ENCODE results near the gene MMP21. TPM values are rescaled to one million over a fixed set of nuclear protein-coding genes. Genes with fewer than 3 reads are reported as not detected.

Gene MMP21
- total RNA-seq, 1 donor from 2014 or later = 0.35 TPM

DNA sequence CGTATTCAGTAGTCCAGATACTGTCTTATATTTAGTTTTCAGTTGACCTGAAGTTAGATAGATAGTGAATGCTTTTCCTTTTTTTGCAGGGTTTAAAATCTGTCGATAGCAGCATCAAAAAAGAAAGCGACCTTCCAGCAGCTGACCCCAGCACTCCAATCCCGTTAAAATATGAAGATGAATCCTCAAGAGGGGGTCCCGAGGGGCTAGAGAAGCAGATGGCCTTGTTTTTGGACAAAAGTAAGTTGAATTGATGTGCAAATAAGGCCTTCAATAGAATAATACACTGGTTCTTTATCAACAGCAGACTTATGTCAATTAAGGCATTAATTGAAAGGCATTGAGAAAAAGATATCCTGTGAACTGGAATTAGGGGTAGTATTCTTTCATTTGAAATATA is 37.4 kb downstream of the MMP21 start:
- intact Hi-C loops (cut with micrococcal nuclease) = no loop called here
- H3K27me3 Mint-ChIP-seq = no peaks in the 10 kb centered on the region
- peaks cover 92% of the 10 kb centered on the region for H3K36me3 Mint-ChIP-seq (ENCODE audit: low read depth)

DNA sequence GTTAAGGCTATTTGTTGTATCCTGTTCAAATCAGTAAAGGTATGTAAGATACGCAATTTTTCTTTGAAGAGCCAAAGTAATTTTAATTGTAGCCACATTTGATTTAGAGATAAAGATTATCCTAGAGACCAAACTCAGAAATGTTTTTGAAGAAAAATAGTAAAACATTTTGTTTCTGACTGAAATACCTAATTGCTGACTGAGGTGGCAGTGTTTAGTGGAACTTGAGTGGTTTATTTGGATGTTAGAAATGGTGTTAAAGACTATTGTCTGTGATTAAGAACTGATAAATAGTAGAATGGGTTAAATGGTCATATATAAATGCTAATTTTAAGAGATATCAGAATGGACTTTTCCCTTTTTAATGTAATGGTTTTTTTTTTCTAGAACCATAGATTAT is 40.8 kb downstream of the MMP21 start:
- POLR2A ChIA-PET = no interaction called here
- CTCF ChIA-PET = no interaction called here
- ATAC-seq (ENCODE audit: low read depth) (no peak), DNase-seq (no peak)
- H3K4me1 Mint-ChIP-seq = no peaks in the 10 kb centered on the region
- H3K9me3 Mint-ChIP-seq = no peaks in the 10 kb centered on the region
- TF ChIP-seq, protein P1, sequence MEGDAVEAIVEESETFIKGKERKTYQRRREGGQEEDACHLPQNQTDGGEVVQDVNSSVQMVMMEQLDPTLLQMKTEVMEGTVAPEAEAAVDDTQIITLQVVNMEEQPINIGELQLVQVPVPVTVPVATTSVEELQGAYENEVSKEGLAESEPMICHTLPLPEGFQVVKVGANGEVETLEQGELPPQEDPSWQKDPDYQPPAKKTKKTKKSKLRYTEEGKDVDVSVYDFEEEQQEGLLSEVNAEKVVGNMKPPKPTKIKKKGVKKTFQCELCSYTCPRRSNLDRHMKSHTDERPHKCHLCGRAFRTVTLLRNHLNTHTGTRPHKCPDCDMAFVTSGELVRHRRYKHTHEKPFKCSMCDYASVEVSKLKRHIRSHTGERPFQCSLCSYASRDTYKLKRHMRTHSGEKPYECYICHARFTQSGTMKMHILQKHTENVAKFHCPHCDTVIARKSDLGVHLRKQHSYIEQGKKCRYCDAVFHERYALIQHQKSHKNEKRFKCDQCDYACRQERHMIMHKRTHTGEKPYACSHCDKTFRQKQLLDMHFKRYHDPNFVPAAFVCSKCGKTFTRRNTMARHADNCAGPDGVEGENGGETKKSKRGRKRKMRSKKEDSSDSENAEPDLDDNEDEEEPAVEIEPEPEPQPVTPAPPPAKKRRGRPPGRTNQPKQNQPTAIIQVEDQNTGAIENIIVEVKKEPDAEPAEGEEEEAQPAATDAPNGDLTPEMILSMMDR (IDR thresholded peaks at IDR 0.05) = no peak
- intact Hi-C loops (cut with micrococcal nuclease) = no loop called here
- no peak overlapping the region for H3K27ac Mint-ChIP-seq
- no peak overlapping the region for H3K4me3 Mint-ChIP-seq
- H3K27me3 Mint-ChIP-seq = no peaks in the 10 kb centered on the region
- peaks cover 96% of the 10 kb centered on the region for H3K36me3 Mint-ChIP-seq (ENCODE audit: low read depth)

More for the DNA sequence above, 37.4 kb downstream of the MMP21 start:
- TF ChIP-seq, protein P1 (IDR thresholded peaks at IDR 0.05) = no peak
- no peak for DNase-seq
- no peak for ATAC-seq (ENCODE audit: low read depth)
- CTCF ChIA-PET = no interaction called here
- no peaks in the 10 kb centered on the region for H3K9me3 Mint-ChIP-seq
- no peak overlapping the region for H3K4me3 Mint-ChIP-seq
- no peak overlapping the region for H3K27ac Mint-ChIP-seq
- POLR2A ChIA-PET = no interaction called here
- no peaks in the 10 kb centered on the region for H3K4me1 Mint-ChIP-seq

DNA sequence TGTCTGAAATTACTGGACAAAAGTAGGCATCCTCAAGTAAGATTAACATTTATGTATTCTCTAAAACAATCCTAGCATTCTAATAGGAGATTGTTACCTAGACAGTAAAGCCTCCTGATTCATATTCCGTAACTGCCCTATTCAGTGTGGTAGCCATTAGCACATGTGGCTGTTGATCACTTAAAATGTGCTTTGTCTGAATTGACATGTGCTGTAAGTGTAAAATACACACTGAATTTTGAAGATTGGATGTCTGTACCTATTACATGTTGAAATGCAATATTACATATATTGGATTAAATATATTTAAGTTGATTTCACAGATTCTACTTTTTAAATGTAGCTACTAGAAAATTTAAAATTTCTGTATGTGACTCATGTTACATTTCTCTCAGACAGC is 41.5 kb downstream of the MMP21 start:
- H3K4me3 Mint-ChIP-seq = no peak overlapping the region
- CTCF ChIA-PET = no interaction called here
- H3K4me1 Mint-ChIP-seq = no peaks in the 10 kb centered on the region
- POLR2A ChIA-PET = no interaction called here
- ATAC-seq (ENCODE audit: low read depth) (no peak), DNase-seq (no peak)
- intact Hi-C loops (cut with micrococcal nuclease) = no loop called here
- no peaks in the 10 kb centered on the region for H3K9me3 Mint-ChIP-seq
- no peak overlapping the region for H3K27ac Mint-ChIP-seq
- peaks cover 96% of the 10 kb centered on the region for H3K36me3 Mint-ChIP-seq (ENCODE audit: low read depth)
- TF ChIP-seq, protein P1 (IDR thresholded peaks at IDR 0.05) = no peak
- no peaks in the 10 kb centered on the region for H3K27me3 Mint-ChIP-seq

DNA sequence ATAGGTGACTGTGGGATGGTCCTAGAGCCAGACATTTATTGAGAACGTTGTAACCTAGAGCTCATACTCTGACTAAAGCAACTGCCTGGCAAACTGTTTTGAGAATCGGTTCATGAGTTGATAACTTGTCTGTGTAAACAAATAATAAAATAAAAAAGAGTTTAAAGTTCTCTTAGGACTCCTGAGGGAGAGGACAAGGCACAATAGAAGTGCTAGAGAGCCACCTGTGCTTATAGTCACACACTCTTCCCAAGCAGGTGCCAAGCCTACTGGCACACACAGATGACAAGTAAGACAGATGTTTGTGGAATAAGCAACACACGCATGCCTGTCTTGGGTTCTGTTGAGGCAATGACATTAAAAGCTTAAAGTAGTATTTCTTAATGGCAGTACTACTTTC is 48.2 kb downstream of the MMP21 start:
- peaks cover 86% of the 10 kb centered on the region for H3K36me3 Mint-ChIP-seq (ENCODE audit: low read depth)
- H3K27me3 Mint-ChIP-seq = no peaks in the 10 kb centered on the region
- intact Hi-C loops (cut with micrococcal nuclease) = loop anchor here (10.0 kb wide), 1 partner anchor 1263 kb away; the partner anchor contains the start of gene LHPP
- no peaks in the 10 kb centered on the region for H3K9me3 Mint-ChIP-seq
- ATAC-seq (ENCODE audit: low read depth) (no peak), DNase-seq (no peak)
- TF ChIP-seq, protein P1 (IDR thresholded peaks at IDR 0.05) = no peak
- H3K27ac Mint-ChIP-seq = no peak overlapping the region
- ChIA-PET POLR2A (no interaction called here), CTCF (no interaction called here)
- H3K4me3 Mint-ChIP-seq = no peak overlapping the region
- peaks cover 2% of the 10 kb centered on the region for H3K4me1 Mint-ChIP-seq

DNA sequence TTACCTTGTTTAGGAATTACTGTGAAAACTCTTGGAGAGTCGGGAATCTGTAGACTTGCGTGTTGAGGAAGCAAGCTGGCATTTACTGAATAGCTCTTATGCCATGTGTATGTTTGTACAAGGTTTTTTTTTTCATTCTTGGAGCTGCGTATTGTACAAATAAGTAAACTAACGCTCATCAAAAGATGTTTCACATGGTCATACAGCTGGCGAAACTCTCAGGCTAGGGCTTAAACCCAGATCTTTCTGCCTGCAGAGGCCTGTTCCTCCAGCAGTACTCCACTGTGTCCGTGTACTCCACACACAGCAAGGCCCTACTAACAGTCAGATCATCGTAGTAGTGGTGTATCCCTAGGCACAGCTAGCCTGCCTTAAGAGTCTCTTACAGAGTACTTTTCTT is 48.7 kb downstream of the MMP21 start:
- Mint-ChIP-seq H3K4me1 (peaks cover 2% of the 10 kb centered on the region), H3K4me3 (no peak overlapping the region), H3K36me3 (ENCODE audit: low read depth) (peaks cover 86% of the 10 kb centered on the region), H3K9me3 (no peaks in the 10 kb centered on the region), H3K27ac (no peak overlapping the region), H3K27me3 (no peaks in the 10 kb centered on the region)
- ChIA-PET CTCF (no interaction called here), POLR2A (no interaction called here)
- no peak for ATAC-seq (ENCODE audit: low read depth)
- no peak for DNase-seq
- TF ChIP-seq, protein P1 (IDR thresholded peaks at IDR 0.05) = no peak
- intact Hi-C loops (cut with micrococcal nuclease) = loop anchor here (10.0 kb wide), 1 partner anchor 1262 kb away; the partner anchor contains the start of gene LHPP
